Lung (tissue), 12 donors: Measurements from ENCODE around the gene MAP3K14. TPM values are rescaled to one million over a fixed set of nuclear protein-coding genes. Genes with fewer than 3 reads are reported as not detected.
A peak's percentile ranks its signal among the peaks of the same experiment; 100 is the strongest.

ENCODE experiments used
- ATAC-seq: fragments of 200-7000 bp; cut with Tn5 transposase; one replicate; pipeline ENCODE4 v1.9.1; 2020; ENCODE audit warnings: moderate number of reproducible peaks; ENCODE audit not compliant: insufficient read depth, low FRiP score
- DNase-seq, 3 donors: peaks; one replicate each; pipeline ENCODE4 v3.0.0-alpha.2; 2013 to 2017
- H3K27ac ChIP-seq, 2 donors: one replicate each; pipeline ENCODE4 v1.5.1; 2013; ENCODE audit warnings: mild to moderate bottlenecking in 2 of 2, moderate library complexity in 2 of 2, control low read depth in 1 of 2, inconsistent platforms in 1 of 2, low read depth in 1 of 2, low read length in 1 of 2
- H3K27me3 ChIP-seq, 3 donors: one replicate each; pipeline ENCODE4 v1.5.1; 2013; ENCODE audit warnings: low read length in 2 of 3; ENCODE audit not compliant: control insufficient read depth in 3 of 3, insufficient read depth in 3 of 3
- H3K36me3 ChIP-seq, 4 donors: one replicate each; pipeline ENCODE4 v1.5.1; 2013; ENCODE audit warnings: low read length in 4 of 4, mild to moderate bottlenecking in 1 of 4, moderate library complexity in 1 of 4; ENCODE audit not compliant: control insufficient read depth in 4 of 4, insufficient read depth in 4 of 4
- H3K4me1 ChIP-seq, 5 donors: one replicate each; pipeline ENCODE4 v1.5.1; 2013; ENCODE audit warnings: low read length in 5 of 5, mild to moderate bottlenecking in 2 of 5, moderate library complexity in 1 of 5; ENCODE audit not compliant: control insufficient read depth in 5 of 5, insufficient read depth in 5 of 5
- H3K4me3 ChIP-seq: one replicate; pipeline ENCODE4 v1.5.1; 2013; ENCODE audit warnings: mild to moderate bottlenecking, control low read depth, moderate library complexity
- H3K9ac ChIP-seq, 2 donors: one replicate each; pipeline ENCODE4 v1.5.1; 2013; ENCODE audit warnings: low read length in 2 of 2, control low read depth in 1 of 2; ENCODE audit not compliant: insufficient read depth in 1 of 2
- H3K9me3 ChIP-seq, 4 donors: one replicate each; pipeline ENCODE4 v1.5.1; 2013; ENCODE audit warnings: low read length in 3 of 4, mild to moderate bottlenecking in 1 of 4, moderate library complexity in 1 of 4; ENCODE audit not compliant: control insufficient read depth in 4 of 4, insufficient read depth in 3 of 4
- CTCF ChIP-seq: IDR thresholded peaks from 2 replicates; pipeline ENCODE4 v1.5.1; 2012; ENCODE audit warnings: mild to moderate bottlenecking; ENCODE audit errors: control extremely low read depth, extremely low read depth
- WGBS, 2 donors: extraction: QIAGEN DNeasy Blood & Tissue Kit; methylation state at CpG; one replicate each; pipeline ENCODE4 v1.1.7; 2013; 5-methylcytosine and 5-hydroxymethylcytosine counted together
- polyA plus RNA-seq, 2 donors: library from polyadenylated mRNA; stranded (reverse); fragments of 200-250 nt; gene quantifications; one replicate each; pipeline ENCODE4 v1.2.1, GENCODE V29; 2013
- total RNA-seq, 2 donors: library from RNA; depleted of rRNA in 1 of 2; stranded (reverse); fragments of >200 nt in 1 of 2; gene quantifications; one replicate each; pipeline ENCODE4 v1.2.1, GENCODE V29; 2014 to 2021
- donor health status: control.
- donor health status: control.
- donor health status: Bipolar disorder and iron deficiency.
- donor health status: healthy.
- donor health status: DM: yes; HTN: yes; CAD: no.

The MAP3K14 gene
- total and polyA plus RNA-seq, 4 donors, result 5.9 to 13.5 (median 7.8) TPM

- no peaks in the 10 kb centered on the region for H3K9me3 ChIP-seq
- no peaks in the 10 kb centered on the region for H3K36me3 ChIP-seq
- no peak for TF ChIP-seq CTCF
- H3K4me3 ChIP-seq, result no peak overlapping the region
- H3K9ac ChIP-seq, result no peak overlapping the region
- H3K27ac ChIP-seq, result peak overlapping the region in 1 of 2 donors; percentile 61
- DNase-seq, result no peak
- 89 to 95% methylated on average over 8 of the region's 8 CpGs for WGBS, 2 donors
- H3K27me3 ChIP-seq, result no peaks in the 10 kb centered on the region
- ATAC-seq, result no peak
- H3K4me1 ChIP-seq, result peaks cover 0 to 15% (median 9%) of the 10 kb centered on the region in 5 donors
These were observed 23.1 kb upstream of the MAP3K14 start for GRCh38 chr17:45339646-45340605.

- no peak overlapping the region for H3K9ac ChIP-seq
- peaks cover 0 to 15% (median 9%) of the 10 kb centered on the region in 5 donors for H3K4me1 ChIP-seq
- H3K27ac ChIP-seq, result peak overlapping the region in 1 of 2 donors; percentile 20
- no peak for TF ChIP-seq CTCF
- ATAC-seq (no peak), DNase-seq (no peak)
- H3K4me3 ChIP-seq, result no peak overlapping the region
- 88 to 93% methylated on average over 8 of the region's 8 CpGs for WGBS, 2 donors
- H3K27me3 ChIP-seq, result no peaks in the 10 kb centered on the region
- no peaks in the 10 kb centered on the region for H3K9me3 ChIP-seq
- H3K36me3 ChIP-seq, result no peaks in the 10 kb centered on the region
These were observed 22.2 kb upstream of the MAP3K14 start for GRCh38 chr17:45338996-45339535.

- TF ChIP-seq CTCF, result no peak
- ATAC-seq (no peak), DNase-seq (peak in 1 of 3 donors; percentile 53)
- H3K4me3 ChIP-seq, result no peak overlapping the region
- H3K9ac ChIP-seq, result no peak overlapping the region
- no peaks in the 10 kb centered on the region for H3K27me3 ChIP-seq
- H3K27ac ChIP-seq, result peak overlapping the region; percentile 27 to 95
- no peaks in the 10 kb centered on the region for H3K9me3 ChIP-seq
- peaks cover 0 to 15% (median 9%) of the 10 kb centered on the region in 5 donors for H3K4me1 ChIP-seq
- no peaks in the 10 kb centered on the region for H3K36me3 ChIP-seq
- 65 to 84% methylated on average over 15 of the region's 15 CpGs for WGBS, 2 donors
These were observed 21.4 kb upstream of the MAP3K14 start for GRCh38 chr17:45338023-45338781.
